Sigmoid colon (tissue), 4 donors: ENCODE measurements around the gene SLC6A3.

Experiments used
- EP300 ChIP-seq, 4 donors: sonication (generic); formaldehyde crosslinking; IDR thresholded peaks; one replicate each; pipeline ENCODE4 v1.6.1; 2017; ENCODE audit warnings: antibody characterized with exemption in 4 of 4
- POLR2AphosphoS5 ChIP-seq, 4 donors: sonication (generic); formaldehyde crosslinking; IDR thresholded peaks; one replicate each; pipeline ENCODE4 v1.6.1; 2017; ENCODE audit warnings: antibody characterized with exemption in 4 of 4

- TF ChIP-seq POLR2AphosphoS5 (IDR thresholded peaks at IDR 0.05) (no peak), EP300 (IDR thresholded peaks at IDR 0.05) (no peak)
Observed at GRCh38 chr5:1443991-1444360, 1.3 kb downstream of the SLC6A3 start.
